NCI-H524 treated with DMSO at 0.1 percent for 48 hours (cell line): ENCODE measurements around the gene PIEZO2.
A peak's percentile ranks its signal among the peaks of the same experiment; 100 is the strongest.
"Not testable (repeated sequence)": the region's sequence is repeated elsewhere in the genome, so short reads cannot be mapped to it uniquely, and the experiment has no call there.

Source experiments
- DNase-seq: peaks from one replicate; lab custom pipeline; 2025; lab: John Stamatoyannopoulos, UW

The PIEZO2 gene

DNA sequence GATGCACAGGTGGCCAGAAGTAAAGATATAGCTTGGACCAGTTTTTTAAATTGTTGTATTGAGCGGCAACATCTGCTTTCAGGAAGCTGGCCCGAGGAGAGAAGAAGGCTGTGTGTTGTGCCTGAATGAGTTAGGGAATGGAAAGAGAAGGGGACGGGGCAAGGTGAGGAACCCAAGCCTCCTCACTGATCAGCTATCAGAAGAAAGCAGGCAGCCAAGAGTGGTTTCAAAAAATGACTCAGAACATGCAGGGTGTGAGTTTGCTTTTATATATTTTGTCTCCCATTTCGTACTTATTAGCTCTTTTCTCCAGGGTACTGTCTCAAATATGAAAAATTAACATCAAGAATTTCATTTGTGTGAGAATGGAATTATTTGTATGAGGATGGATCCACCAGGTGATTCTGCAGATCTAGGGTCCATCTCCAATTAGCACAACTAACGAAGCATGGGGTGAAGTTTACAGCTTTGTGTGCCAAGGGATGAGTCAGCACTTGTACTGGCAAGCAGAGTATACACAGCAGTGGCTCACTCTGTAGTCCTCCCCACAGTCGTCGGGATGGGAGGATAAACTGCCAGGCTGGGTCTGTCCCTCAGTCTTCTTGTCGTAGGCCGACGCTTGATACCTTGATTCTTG lies 175.7 kb downstream of the PIEZO2 start:
- DNase-seq = no peak

DNA sequence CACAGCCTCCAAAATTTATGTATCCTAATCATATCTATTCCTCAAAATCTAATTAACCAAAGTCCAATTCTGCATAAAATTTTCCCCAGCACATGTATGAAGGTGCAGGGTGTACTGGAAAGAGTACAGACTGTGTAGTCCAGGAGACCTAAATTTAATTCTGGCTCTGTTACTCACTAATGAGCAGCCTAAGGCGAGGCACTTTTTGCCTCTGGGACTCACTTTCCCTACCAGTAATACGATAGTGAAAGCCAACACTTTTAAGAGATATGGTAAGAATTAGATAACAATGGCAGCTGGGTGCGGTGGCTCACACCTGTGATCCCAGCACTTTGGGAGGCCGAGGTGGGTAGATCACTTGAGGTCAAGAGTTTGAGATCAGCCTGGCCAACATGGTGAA lies 177.7 kb downstream of the PIEZO2 start:
- DNase-seq = no peak

DNA sequence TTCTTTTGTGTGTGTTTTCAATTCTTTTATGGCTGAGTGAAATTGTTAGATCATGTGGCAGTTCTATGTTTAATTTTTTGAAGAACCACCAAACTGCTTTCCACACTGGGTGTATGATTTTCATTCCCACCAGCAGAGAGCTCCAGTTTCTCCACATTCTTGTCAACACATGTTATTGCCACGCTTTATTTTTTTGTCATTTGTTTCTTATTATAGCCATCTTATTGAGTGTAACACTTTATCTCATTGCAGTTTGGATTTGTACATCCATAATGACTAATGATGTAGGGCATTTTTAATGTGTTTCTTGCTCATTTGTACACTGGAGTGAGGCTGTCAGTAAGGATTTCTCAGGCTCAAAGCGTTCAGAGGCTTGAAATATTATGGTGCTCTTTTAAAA lies 184.2 kb downstream of the PIEZO2 start:
- no peak for DNase-seq

DNA sequence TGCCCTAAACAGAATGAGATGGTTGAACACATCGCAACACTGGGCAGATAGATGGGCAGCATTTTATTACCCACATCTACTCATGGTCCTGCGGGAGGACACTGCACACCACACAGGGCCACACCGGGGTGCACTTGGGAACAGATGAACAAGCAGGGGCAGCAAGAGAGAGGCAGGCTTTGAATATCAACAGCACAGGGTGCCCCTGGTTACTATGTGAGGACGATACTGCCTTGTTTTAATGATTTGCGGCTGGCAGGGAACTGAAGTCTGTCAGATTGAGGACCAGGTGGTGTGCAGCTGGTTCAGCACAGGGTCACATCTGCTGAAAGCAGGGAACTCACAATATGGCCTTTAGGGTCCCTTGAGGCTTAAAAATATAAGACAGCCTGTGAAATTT lies 195.7 kb downstream of the PIEZO2 start:
- DNase-seq = peak; percentile 87

DNA sequence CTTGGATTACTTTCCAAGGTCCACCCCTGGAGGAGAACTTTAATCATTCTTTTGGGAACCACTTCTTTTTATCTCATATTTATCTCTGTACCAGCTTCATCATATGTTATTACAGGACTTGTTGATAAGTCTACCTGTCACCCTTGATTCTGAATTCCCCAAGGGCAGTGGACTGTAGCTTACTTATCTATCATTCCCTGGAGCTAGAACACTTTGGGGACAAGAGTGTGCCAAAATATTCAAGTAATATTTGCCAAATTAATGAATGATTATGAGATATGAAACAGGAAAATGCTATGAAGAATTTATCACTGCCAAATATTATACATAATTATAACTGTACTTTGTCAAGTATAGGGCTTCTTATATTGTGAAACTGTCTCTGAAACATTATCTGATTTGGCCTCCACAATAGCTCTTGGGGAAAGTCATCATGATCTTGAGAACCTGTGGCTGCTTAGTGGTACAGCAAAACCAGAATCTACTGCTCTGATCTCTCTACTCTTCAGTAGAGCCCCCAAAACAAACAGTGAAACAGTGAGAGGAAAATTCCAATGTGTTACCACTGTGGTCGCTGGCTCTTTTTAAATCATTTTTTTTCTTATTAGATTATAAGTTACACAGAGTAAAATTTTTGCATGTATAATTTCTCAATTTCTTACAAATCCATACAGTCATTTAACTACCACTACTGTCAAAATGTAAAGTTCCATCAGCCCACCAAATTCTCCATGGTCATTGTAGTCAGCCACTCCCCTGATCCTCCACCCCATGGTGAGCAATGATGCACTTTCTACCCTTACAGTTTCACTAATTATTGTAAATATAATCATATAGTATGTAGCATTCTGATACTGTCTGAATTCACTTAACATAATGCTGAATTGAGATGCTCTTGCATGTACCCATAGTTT lies 197.5 kb downstream of the PIEZO2 start:
- DNase-seq = no peak

DNA sequence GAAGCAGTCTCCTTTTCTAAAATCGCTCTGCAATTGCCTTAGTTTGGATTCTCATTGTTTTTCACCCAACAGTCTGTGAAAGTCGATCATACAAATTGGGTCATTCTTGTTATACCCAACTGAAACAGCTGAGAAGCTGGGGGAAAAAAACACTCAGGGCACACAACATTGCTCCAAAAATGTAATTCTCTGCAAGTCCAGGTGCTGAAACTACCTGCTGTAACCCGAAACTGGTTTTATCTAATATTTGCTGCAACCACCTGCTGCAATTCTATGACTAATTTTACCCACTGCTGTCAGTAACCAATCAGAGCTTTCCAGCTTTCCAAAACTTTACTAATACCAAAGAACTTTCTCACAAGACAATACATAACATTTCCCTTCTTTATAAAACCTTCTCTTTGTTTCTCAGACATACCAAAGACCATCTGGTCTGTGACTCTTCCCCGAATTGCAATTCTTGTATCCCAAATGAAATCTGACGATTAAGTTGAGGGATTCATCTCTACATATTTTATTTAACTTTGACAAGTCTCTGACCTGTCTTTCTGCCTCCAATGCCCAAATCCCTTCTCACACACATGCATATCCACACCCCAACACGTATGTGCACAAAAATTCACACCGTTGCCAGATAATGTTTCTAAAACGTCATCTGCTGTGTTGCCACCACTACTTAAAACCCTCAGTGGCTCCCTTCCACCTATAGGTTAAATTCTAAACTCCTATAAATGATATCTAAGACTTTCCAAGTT lies 198.3 kb downstream of the PIEZO2 start:
- no peak for DNase-seq

DNA sequence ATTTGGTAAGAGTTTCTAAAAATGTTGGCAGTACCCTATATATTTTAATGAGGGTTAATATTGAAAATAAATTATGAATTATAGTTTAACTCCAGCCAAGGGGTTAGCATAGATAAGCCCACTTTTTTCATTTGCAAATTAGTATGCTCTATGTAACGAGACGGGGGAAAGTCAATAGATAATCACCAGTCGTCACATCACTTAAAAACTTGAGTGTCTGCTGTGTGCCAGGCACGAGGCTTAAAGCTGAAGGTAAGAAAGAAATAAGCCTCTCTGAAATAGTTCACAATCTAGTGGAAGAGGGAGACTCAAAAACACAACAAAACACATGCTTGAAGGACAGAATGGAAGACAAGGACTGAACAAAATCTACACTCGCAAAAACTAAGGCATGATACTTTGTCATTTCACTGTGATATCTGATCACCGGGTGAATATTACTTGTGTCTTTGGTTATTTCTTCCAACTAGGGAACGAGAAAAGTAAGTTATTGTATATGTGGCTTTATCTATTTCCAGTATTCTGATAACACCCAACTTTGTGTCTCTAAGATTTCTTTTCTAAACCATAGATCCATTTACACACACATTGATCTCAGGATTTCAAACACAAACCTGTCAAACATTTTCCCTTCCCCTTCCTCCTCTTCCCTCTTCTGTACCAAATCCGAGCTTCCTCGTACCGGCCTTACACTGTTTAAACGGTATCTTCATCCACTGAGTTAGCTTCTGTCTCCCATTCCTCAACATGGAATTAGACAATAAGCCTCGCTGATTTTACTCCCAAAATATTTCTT lies 199.1 kb downstream of the PIEZO2 start:
- DNase-seq = no peak

DNA sequence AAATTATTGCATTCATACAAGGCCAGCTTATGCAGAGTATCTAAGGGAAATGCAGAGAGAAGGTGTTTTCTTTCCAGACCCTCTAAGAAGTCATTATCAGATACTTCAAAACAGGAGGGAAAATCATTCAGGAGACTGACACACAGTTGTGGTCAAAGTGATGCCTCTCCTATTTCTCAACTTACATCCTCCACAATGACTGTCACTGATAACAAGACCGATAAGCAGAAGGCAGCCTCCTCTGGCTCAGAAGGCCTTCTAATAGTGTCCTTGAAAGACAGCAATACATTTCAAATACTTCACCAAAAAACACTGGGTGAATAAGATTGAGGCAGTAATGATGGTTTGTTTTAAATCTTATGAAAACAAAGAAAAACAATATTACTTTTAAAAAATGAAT lies 199.7 kb downstream of the PIEZO2 start:
- no peak for DNase-seq

DNA sequence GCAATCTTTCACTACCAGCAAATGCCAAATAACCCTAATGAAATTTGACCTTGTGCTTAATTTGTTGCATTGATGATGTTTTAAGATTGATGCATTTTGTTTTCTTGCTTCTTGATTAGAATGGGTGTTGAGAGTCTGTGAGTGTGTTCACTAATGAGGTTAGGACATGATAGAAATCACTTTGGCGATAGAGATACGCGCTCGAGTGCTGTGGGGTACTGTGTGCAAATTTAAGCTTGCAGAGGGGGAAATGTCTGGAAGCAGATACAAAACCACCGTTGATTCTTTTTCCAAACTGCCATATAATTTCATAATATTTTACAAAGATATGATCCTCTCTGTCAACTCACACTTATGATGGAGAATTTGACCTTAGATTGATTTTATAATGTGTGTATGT lies 200.9 kb downstream of the PIEZO2 start:
- DNase-seq = no peak

DNA sequence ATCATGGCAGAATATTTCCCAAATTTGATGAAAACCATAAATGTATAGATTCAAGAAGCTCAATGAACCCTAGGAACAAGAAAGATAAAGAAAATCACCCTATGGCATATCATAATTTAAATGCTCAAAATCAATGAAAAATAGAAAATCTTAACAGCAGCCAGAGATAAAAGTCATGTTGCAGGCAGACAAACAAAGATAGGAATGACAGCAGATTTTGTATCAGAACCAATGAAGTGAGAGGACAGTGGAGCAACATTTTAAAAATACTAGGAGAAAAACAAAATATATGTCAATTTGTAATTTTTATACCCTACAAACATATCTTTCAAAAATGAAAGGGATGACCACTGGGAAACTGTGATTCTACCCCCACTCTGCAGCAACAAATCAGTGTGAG lies 203.3 kb downstream of the PIEZO2 start:
- DNase-seq = no peak

DNA sequence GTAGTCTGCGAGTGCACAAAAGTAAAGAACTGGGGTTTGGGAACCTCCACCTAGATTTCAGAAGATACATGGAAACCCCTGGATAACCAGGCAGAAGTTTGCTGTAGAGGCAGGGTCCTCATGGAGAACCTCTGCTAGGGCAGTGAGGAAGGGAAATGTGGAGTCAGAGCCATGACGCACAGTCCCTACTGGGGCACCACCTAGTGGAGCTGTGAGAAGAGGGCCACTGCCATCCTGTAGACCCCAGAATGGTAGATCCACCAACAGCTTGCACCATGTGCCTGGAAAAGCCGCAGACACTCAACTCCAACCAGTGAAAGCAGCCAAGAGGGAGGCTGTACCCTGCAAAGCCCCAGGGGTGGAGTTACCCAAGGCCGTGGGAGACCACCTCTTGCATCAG lies 206.4 kb downstream of the PIEZO2 start:
- DNase-seq = no peak

DNA sequence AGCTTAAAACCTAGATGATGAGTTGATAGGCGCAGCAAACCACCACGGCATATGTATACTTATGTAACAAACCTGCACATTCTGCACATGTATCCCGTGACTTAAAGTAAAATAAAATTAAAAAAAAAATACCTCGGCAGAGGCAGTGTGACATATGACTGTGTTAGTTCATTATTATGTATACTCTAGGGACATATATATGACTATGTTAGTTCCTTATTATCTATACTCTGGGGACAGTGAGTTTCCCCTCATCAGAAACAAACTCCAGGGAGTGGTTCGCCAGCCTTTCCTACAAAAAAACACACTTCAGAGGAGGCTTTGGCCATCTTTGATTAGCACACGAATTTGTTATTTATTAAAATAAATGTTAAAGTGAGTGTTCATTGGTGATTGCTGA lies 209.5 kb downstream of the PIEZO2 start:
- DNase-seq = no peak

DNA sequence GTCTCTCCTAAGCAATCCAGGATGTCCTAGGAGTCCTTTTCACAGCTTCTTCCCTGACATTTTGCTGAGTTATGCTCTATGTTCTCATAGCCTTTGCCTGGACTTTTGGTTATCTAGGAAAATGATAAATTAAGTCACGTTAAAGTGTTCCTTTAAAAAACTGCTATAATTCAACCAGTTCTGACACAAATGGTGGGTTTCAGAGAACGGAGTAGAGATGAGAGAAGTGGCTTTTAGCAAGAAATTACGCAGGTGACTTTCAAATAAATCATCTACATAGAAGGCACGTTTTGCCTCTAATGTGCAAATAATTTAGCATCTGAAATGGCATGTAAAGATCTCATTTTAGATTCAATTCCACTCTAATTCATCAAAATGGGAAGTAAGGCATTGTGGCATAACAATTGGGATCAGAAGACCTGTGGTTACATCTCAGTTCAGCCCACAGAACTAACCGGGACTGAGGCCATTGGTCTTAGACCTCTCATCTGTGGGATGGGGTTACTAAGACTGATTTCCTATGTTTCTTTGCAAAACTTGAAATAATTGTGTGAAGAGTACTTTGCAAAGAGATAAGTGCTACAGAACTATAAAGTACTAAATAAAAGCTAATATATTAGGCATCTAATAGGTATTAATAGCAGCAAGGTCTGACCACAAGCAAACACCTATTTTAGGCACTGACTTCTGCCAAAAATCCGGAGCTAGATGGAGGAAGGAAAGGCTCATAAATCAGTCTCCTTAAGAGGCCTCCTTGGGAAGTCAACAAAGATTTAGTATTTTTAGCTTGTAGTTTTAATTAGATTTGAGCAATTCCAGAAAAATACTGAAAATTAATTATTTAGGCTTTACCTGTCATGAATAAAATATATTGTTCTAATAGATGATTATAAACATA lies 211.4 kb downstream of the PIEZO2 start:
- no peak for DNase-seq

DNA sequence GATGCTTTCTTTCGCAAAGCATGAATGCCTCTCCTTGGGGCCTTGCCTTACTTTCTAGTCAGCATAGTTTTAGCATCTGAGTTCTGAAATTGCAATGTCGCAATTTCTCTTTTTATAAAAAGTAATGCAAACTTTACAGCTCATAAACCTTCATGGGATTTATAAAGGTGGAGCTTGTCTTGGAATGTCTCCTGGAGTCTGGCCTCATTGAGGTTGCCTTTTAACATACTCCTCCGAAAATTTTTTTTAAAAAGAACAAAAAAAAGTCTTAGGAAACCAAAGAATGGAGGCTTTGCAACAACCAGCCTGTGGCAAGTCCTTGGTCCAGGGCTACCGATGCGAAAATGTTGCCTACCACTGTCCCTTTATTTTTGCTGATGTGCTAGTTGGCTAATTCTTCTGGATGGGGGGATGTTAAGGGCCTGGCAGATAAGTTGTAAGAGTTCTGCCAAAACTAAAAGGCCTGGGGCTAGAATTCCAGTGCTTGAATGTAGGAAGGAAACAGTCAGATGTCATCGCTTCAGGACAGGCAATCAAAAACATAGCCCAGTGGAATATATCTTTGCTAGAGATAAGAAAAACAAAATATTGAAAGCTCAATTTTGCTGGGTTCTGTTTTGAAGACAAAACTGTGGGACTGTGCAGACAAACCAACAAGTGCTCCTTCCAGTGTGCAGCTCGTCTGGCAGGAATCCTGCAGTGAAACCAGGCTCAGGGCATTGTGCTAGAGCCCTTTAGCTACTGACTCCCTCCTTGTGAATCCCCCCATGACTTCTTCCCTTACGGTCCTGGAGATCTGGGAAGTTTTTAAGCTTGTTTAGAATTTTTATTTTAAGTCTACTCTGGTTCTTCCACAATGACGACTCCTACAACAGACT lies 213.0 kb downstream of the PIEZO2 start:
- DNase-seq = no peak

DNA sequence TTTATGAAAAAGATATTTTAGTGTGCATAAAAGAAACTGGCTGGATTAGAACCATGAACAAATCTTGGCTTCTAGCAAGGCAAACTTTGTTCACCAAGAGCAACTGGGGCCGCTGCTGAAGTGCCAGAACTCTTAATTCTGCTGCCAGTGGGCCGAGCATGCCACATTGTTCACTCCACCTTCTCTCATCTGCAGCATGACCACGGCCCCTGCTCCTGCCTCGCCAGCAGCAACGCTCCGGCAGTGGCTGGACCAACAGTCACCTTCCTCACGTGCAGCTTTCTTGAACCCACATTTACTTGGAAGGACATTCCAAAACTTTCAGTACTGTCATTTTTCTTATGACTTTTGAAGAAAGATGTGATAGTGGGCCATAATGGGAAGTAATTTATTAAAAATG lies 213.8 kb downstream of the PIEZO2 start:
- DNase-seq = no peak

DNA sequence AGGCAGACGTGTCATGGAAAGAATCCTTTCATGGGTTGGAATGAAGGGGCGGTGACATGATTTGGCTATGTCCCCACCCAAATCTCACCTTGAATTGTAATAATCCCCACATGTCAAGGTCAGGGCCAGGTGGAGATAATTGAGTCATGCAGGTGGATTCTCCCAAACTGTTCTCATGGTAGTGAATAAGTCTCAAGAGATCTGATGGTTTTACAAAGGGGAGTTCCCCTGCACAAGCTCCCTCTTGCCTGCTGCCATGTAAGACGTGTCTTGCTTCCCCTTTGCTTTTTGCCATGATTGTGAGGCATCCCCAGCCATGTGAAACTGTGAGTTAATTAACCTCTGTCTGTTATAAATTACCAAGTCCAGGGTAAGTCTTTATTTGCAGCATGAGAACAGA lies 215.7 kb downstream of the PIEZO2 start:
- not testable (repeated sequence) for DNase-seq

DNA sequence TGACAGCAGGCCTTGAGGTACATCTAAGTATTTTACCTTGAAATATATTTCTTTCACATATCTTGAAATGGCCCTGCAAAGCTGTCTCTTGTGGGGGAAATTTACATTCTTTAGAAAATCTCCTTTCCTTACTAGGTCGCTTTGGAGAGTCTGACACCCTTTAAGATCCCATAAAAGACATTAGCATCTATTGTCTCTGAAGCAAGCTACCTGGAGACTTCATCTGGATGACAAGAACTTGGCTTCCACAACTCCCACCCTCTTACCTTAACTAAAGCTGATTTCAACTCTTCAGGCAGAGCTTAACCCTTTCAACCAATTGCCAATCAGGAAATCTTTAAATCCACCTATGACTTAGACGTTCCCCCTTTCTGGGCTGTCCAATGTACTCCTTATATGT lies 219.3 kb downstream of the PIEZO2 start:
- no peak for DNase-seq

DNA sequence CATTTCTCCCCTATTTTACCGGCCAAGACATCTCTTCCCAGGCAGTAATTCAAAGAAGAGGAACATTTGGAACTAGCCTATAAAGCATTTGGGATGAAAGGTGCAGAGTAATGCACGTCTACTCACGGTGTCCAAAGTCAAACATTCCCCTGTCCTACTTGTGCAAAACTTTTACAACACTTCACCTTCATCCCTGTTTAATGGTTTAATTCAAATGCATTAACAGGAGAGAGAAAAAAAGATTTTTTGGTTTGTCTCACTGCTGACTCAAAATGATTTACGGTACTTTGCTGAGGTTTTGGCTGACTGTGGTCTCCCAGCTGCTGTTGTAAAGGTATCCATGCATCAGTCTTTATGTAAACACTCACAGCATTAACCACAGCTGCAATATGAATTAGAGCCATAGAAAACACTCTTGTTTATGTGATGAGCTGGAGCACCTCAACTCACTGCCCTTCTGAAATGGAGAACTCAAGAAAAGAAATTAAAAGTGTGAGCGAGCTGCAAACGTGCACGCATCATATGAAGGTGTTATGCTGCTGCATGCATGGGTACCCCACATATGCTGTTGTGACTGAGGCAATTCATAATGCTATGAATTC lies 220.5 kb downstream of the PIEZO2 start:
- no peak for DNase-seq

DNA sequence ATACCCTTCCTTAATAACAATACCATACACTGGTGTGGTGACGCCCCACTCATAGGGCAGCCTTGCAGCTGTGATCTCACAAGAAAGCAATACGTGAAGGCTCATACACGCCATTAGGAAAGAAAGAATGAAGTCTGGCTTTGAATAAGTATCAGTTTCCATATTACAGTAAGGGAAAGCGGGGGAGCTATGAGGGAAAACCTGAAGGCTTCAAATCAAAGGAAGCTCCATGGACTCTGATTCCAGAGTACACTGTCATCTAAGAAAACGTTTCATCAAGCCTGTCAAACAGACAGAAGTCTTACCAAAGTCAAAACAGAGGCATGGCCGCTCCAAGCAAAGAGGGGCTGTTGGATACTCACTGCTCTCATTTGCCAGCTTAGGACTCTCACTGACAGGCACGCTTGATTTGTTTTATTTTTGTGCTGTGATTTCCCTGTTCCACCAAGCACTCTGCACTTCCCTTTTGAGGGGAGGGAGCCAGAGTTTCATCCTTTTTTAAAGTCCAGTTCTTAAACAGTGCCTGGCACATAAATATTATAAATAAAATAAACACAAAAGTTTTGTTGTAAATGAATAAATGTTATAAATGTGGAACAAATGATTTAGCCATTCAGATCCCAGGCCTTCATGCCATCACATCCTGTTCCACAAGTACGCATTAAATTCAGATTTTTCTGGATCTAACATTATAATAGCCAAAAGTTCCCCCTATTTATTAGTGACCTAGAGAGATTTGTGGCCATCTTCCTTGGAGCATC lies 221.2 kb downstream of the PIEZO2 start:
- DNase-seq = no peak
